ENCODE data around the gene PCNX2.

PCNX2 gene

DNA sequence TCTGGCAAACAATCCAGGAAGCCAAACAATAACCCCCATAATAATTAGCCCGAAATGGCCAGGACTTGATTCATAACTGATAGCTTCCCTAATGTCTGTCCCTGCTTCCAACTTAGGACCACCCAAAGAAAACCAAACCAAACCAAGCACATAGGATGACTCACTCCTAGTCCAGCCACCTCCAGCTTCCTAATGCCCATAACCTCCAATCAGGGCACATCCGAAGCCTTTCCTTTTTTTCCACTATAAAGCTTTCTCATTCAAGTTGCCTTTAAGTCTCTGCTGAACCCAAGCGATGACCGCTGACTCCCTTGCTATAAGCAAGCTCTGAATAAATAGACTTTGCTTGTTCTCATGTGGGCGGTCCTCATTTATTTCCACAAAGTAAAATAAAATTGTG, 40.4 kb downstream of the PCNX2 start:
- no peak for DNase-seq

DNA sequence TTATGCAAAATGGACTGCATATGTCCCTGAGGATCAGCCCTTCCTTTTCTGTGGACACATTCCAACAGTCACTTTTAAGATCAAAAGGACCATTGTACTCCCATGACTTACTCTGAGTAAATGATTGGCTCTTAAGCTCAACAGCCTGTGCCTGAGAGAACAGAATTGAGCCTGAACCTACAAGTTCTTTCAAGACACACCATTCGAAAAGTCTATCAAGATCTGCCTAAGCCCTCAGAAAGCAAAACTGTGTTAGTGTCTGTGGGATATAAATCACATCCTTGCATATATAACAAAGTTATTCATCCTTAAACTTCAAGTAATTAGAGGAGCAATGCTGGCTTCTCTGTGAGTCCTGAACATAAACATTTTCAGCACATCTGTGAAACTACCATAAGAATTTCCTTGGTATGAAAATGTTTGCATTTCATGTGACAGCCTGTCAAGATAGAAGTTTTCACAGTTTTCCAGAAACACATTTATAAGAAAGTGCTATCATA, 41.6 kb downstream of the PCNX2 start:
- no peak for DNase-seq

DNA sequence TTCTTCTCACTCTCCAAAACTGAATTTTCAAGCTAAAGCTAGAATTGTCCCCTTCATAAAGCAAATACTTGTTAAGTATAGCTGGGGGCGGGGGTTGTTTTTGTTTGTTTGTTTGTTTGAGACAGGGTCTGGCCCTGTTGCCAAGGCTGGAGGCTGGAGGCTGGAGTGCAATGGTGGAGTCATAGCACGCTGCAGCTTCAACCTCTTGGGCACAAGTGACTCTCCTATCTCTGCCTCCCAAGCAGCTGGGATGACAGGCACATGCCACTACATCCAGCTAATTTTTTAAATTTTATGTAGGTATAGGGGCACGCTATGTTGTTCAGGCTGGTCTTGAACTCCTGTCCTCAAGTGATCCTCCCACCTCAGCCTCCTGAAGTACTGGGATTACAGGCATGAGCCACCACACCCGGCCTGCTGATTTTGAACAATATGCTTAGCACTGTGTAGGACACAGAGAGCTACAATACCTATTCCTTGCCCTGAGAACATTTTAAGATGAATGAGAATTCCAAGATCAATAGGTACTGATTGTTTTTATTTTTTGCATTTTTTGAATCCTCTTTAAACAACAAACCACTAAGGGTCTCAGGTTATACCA, 42.2 kb downstream of the PCNX2 start:
- DNase-seq, result no peak

DNA sequence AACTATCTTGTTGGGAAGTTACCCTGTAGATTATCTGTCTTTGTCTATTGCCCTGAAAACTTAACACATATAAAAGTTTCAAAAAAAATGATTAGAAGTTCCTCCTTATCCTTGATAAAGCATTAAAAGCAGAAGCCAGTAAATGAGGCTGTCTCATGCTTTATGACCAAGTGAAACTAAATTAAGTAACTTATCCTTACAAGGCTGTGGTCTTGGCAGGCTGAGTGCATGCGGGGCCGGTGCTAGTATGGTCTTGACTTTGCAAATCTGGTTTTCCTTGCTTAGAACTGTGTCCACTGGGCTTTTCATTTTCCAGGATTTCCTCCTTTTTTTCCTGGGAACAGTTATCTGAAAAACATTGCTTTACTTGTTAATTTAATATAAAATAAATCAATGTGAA, 43.1 kb downstream of the PCNX2 start:
- no peak for DNase-seq

DNA sequence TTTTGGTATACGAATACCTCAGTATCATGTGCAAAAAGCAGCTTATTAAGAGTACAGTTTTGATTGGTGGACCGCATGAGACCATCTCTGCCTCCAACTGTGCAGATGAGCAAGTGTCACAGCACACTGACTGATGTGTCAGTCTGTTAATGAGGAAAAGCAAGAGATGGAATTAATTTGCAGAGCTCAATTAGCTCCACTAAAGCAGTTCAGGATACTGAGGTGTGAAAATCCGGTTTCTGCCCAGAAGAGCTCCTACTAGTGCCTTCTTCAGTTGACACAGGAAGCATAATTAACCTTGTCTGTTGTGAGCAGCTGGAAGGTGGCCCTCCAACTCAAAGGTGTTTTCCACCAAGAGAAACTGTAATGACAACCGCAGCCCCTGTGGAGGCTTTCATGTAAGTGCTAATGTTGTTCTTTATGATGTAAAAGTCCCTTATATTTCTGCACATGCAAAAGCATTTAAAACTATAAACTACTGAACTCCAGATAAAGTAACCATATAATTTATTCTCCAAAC, 44.3 kb downstream of the PCNX2 start:
- no peak for DNase-seq

DNA sequence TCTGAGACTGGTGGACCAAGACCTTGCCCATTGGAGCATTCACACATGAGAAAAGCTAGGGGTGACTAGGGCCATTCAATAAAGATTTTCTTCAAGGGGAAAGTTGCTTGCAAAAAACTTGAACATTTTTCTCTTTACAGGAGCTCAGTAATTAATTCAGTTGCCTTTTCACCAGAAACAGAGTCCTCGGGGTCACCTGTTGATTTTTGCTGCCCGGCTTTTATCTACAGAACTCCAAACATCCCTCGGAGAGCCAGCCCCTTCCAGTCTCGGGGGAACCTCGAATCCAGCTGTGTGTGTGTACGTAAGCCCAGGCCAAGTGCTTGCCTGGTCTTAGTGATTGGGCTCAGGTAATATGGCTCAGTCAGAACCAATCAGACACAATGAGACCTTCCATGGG, 47.5 kb downstream of the PCNX2 start:
- no peak for DNase-seq

DNA sequence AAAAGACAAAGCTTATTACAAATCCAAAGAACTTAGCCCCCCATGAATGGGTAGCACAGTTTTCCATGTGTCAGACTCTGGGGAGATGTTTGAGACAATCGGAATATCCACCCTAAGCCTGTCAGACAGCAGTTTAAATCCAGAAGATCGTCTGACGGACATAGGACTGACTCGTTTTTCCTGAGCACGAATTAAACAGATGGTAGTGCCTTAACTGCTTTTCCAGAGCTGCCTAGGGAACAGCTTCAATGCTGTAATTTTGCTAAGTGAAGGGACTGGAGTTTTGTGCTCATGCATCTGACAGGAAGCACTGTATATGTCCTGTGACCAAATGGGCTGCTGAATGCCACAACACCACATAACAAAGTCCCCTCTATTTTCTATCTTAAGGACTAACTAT, 48.6 kb downstream of the PCNX2 start:
- no peak for DNase-seq

DNA sequence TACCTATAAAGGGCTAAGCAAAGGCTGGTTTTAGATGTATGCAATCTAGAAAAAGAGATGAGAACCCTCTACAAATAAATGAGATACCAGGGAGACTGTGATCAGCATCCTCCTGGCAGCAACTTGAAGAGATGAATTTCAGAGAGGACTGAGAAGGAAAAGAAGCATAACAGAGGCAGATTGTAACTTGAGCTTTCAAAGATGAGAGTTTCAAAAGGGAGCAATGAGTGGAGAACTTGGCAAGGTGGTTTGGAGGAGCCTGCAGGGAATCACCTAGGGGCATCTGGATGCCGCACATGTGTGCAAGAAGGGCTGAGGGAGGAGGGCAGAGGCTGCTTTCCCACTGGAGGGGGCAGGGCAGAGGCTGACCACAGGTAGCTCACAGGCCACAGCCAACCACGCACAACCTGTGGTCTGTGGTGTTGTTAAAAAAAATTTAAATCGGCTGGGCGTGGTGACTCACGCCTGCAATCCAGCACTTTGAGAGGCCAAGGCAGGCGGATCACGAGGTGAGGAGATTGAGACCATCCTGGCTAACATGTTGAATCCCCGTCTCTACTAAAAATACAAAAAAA, 50.2 kb downstream of the PCNX2 start:
- no peak for DNase-seq

DNA sequence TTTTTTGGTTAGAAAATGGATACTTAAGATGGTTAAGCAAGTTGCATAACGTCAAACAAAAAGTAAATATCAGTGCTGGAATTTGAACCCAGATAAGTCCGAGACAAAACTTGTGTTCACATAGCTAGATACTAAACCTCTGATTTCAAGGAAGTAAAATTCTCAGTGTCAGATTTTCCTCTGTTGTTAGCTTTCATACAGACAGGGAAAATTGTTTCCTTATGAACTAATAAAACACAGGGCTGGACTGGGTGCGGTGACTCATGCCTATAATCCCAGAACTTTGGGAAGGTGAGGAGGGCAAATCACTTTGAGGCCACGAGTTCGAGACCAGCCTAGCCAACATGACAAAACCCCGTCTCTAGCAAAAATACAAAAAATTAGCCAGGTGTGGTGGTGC, 51.3 kb downstream of the PCNX2 start:
- no peak for DNase-seq

DNA sequence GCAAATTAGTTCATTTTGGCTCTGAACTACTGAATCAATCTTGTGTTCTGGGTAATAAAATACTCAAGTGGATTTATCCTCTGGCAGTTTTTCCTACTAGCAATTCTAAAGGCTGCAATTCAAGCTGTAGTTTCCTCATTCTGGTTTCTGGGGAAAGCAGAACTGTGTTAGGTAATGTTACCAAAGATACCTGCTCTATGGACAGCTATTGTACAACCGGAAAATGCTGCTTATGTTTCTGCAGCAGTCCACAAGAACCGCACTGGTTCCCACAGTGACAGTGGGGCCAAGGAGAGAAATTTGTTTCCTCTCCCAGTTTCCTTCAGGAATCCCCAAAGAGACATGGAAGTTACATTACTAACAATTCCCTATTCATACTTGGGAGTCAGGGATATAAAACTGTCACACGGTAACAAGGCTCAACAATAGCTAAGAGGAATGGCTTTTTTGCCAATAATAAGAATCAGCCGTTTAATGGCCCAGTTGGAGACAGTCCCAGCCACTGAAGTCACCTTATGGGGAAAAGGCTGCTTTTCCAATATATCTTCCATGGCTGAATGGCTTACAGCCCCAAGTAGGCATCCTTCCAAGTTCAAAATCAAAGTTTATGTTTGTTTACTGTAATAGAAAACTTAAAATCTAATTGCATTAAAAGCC, 52.6 kb downstream of the PCNX2 start:
- DNase-seq, result no peak

DNA sequence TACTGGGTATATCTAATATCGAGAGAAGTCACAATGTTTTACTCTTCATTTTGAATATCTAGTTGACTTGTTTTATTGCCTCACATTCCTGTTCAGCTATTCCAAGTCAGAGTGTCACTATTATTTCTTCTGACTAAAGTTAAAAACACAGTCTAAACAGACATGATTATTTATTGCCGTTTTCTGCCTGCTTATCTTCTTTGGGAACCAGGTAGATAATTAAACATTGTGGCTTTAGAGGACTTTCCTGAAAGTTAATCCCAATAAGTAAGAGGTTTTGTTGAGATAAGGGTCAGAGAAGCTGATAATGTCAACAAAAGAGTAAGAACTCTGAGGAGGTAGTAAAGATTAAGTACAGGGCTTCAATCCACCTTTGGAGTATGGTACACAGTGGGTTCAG, 53.8 kb downstream of the PCNX2 start:
- no peak for DNase-seq

DNA sequence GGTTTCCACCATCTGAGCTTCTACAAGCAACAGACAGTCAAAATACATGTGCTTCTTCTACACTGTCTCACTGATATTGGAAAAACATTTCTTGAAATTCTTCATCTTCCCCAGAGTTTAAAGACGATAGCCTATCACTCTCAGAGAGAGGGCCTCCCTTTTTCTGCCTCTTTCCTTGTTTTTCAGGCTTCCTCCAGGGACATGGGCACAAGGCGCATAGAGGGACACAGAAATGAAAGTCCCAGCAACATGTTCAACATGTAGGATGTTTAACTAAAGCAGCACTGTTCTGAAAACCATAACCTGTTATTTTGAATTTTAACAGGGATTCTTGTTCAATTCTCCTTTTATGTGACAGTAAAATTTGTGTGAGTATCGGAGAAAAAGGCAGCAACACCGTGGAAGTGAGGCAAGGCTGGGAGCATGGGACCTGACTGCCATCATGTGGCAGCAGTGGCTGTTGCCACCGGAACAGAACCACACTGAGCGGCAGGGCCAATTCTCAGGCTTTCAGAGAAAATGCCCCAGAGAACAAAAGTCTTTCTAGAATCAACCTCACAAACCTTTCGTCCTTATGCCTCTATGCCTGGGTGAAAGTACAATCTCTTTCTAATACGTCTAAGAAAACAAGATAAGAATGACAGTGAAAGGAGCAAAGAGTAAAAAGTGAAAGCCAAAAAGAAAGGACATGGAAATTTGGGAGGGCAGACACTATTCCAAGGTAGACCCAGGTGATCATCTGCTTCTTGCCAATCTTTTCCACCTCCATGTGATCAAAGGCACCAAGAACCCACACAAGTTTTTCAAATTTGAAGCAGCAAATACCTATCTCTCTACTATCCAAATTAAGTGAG, 54.5 kb downstream of the PCNX2 start:
- peak in 1 of 2 donors; percentile 7 for DNase-seq

DNA sequence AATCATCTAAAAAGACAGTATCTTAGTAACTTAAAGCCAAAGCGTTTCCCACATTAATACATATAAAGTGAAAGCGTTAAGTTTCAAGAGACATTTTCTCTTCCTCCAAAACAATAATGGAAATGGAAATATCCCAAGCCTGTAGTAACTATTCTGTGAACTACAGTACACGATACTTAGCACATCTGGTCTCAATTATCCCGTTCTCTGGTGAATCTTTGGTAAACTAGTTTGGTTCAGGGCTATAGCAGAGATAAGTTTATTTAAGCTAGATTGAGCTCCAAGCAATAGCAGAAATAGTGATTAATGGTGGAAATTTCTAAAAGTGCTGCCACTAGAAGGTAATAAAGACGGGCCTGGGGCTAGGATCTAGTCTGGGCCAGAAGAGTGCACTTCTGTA, 55.2 kb downstream of the PCNX2 start:
- no peak for DNase-seq

DNA sequence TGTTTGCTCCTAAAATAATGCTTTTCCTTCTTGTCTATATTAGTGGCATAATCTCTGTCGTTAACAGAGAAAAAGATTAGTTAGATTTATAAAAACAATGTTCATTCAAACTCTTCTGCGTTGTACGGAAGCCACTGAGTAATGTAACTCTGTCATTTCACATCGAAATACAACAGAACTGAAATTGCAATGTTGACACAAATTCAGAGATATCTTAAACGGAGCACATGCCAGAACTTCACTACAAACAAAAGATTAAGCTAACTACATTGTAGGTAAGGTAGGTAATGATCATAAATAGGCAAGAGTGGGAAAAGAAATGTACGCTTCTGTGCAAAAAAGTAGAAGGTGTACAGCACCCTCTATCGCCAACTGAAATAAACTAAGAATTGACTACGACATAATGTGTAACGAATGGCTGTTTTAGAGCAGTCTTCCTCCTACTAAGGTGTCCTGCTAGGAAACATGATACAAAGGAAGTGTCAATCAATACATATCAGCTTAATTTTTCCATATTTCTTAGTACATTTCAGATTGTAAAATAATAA, 56.6 kb downstream of the PCNX2 start:
- no peak for DNase-seq

DNA sequence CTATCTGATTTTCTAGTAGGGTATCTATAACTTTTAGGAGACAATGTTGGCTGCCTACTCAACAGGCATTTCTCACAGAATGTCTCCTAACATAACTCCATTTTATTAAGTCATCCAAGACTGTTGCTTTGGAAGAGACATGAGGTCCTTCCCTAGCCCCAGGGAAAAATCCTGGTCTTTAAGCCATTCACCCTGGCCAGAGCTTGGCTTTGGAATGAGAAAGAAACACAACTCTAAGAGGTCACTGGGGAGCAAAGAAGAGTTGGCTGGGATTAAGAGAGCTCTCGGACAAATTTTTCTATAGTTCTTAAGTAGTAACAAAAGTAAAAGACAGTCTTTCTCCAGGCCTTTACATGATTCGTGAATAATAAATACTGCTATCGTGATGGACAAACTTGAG, 57.9 kb downstream of the PCNX2 start:
- DNase-seq, result no peak

DNA sequence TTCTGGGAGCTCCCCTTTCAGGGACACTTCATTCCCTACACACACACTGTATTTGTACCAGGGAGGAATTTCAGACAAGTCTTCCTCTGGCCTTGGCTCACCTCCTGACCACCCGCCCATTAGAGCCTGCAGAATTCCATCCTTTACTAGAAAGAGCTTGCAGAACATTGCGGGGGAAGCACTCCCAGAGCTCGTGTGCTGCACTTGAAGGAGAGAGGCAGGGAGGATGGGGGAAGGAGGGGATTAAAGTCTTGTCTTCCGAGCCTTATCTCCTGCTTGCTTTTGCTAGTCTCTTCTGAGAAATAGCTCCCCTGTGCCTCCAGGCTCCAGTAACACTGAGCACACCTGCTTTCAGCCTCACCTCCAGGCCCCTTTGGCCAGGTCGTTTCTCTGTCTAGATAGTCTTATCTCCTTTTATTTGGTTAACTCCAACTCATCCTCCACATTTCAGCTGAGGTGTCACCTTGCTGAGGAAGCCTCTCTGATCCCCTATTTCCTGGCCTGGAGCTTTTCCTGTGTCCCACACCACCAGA, 62.0 kb downstream of the PCNX2 start:
- DNase-seq, result no peak

DNA sequence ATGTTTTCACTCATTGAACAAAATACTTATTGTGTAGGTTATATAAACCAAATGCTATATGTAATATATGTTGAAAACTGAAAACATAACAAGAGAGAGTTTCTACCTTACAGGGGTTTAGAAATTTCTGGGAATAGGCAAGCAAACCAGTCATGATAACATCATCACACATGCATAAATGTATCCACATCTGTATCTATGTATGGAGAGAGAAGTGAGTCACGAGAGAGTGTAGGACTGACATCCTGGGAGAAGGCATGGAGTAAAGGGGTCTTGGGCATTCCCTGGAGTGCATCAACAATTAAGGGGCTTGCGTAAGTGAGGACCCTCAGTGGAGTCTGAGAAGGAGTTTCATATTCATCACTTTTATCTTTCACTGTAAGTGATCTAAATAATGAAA, 65.5 kb downstream of the PCNX2 start:
- no peak for DNase-seq

DNA sequence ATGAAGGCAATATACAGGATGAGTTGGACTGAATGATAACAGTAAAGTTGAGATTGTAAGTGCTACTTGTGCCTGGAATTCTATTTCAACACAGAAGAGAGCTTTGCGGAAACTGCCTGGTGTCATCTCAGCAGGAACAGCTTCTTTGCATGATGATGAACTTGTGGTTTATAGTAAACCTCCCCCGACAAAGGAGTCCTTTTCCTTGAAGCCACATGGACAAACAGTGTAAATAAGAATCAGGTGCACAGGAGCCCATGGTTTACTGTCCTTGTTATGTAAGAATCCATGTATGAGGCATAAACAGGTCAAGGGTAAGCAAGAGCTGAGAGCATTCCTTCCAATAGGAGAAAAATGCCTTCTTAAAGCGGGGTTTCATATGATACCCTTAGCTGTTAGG, 66.2 kb downstream of the PCNX2 start:
- no peak for DNase-seq

DNA sequence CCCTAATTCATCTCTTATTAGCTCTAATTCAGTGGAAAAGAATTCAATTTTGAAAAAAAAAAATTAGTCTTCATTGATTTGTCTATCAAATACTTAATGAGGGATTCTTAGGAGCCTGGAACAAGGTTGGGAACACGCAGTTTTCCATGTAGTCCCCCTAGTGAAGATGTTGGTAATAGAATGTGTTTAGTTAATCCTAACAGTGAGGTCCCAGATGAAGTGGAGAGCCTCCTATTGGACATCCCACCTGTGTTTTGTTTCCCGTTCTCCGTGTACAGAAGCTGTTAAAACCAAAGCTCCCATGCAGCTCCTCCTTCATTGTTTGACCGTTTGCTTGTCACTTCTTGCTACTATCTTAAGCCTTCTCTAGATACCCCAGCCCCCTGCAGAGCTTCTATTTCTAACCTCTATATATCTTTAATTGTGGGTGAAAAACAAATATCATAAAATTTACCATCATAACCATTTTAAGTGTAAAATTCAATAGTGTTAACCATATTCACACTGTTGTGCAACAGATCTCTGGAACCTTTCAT, 67.5 kb downstream of the PCNX2 start:
- no peak for DNase-seq

DNA sequence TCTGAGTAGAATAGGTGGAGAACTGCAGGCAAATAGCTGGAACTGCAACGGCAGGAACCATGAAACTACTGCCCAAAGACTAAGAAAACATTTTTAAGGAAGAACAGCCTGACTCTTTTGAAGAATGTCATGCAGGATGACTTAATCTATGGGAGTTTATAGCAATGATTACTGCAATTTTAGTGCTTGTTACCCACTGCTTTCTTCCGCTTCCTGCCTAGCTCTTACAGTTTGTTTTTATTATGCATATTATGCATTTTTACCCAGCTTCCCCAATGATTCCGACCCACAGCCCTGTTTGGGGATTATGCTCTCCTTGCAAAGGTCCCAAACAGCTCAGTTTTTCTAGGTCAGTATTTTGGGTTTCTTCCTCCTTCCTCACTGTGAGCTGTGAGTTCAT, 71.2 kb downstream of the PCNX2 start:
- no peak for DNase-seq

DNA sequence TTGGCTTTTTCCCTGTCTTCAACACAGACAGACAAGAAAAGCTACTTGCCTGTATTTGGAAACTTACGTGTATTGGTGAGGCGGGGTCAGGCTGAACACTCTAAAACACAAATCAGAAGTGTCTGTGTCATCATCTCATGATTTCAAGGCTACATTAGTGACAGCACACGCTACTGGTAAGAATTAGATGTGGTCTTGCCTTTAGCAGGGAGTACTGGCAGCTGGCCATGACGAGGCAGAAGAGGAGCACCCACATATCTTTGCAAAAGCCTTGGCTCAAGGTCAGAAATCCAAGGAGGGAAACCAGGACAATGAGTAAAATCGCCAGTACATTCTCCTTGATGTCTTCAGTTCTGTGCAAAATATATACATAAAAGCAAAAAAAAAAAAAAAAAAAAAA, 77.7 kb downstream of the PCNX2 start:
- DNase-seq, result no peak

DNA sequence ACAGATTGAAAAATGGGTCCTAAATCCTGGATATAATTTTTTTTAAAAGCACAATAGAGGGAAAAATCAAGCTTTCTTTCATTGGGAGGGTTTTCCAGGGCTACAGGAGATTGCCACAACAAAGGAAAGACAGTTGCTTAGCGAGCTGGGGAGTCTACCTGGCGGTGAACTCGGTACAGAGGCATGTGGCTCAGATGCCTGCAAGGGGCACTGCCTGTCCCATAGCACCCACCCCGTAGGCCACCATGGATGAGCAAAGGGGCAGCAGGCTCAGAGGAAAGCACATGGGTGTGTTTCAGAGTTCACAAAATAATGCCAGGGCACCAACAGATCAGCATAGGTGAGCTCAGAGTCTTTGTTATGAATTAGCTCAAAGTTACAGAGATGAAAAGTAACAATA, 79.5 kb downstream of the PCNX2 start:
- DNase-seq, result no peak
